Heart left ventricle (tissue), 13 donors: ENCODE measurements around the gene MKKS.

Experiments
- POLR2A ChIP-seq, 2 donors: fragments of 450-650 bp; IDR thresholded peaks; one replicate each; pipeline ENCODE4 v1.6.1; 2017; ENCODE audit warnings: antibody characterized with exemption in 2 of 2, mild to moderate bottlenecking in 2 of 2, moderate library complexity in 2 of 2
- TF ChIP-seq, protein P1 (sequence below), 12 donors: fragments of 200-600 bp; sonication (generic) in 4 of 12; IDR thresholded peaks; one replicate each; pipeline versions ENCODE4 v1.5.0 to v1.8.0; 2018 to 2022; ENCODE audit warnings: antibody characterized with exemption in 12 of 12, mild to moderate bottlenecking in 5 of 12
- donor health status: ischemic (EF 13 %, LVEDD 7.1; RV severe dilation, severe dysfunction).
- donor health status: DM: no; HTN: yes; CAD: no.
- donor health status: DM: no; HTN: no; CAD: no.
- donor health status: ischemic (EF 25% LVEDD 6.9; RV normal size, moderate dysfunction).
- donor health status: ischemic (EF 25% LVEDD 5.7; RV mildly dilated, moderate dysfunction).
- donor health status: ischemic (EF 35%, LVEDD 5.7; RV mildly dilated, moderate dysfunction).
- donor health status: nonischemic (EF 11% LVEDD 7.7; RV severe dilation, severe dysfunction).
- donor health status: DM: yes; HTN: yes; CAD: no.
- donor health status: PGD.
- donor health status: ischemic (EF 29% LVEDD 5.4; RV normal size, mild dysfunction).
- donor health status: nonischemic (EF 23%, LVEDD 6.1; RV moderate dilation, normal function).

DNA sequence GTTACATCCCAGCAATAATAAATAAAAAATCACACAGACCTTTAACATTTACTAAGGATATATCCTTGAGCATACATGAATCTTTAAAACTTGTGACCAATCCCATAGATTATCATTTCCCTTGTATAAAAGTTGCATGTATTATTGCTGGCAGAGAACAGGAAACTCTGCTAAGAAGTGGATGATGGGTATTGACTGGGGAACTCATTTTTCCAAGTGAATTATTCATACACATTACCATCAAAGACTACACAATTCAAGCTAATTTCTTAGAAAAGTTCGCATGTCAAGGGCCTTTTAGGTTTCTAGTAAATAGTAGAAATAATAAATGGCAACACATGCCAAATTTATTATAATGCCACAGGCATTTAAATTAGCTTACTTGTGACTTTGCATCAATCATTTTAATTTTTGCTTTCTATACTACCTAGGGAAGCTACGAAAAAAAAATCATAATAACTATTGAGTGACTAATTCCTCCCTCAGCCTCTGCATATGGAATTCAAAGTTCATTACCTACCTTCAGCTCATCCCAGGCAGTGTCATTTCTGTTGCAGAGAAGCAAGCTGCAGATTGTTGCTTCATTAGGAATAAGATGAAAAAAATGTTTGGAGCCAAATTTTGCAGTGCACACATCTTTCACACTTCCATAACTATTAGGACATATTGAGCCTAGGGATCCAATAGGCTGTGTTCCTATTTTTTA lies 25.8 kb downstream of the MKKS start:
- TF ChIP-seq, protein P1, sequence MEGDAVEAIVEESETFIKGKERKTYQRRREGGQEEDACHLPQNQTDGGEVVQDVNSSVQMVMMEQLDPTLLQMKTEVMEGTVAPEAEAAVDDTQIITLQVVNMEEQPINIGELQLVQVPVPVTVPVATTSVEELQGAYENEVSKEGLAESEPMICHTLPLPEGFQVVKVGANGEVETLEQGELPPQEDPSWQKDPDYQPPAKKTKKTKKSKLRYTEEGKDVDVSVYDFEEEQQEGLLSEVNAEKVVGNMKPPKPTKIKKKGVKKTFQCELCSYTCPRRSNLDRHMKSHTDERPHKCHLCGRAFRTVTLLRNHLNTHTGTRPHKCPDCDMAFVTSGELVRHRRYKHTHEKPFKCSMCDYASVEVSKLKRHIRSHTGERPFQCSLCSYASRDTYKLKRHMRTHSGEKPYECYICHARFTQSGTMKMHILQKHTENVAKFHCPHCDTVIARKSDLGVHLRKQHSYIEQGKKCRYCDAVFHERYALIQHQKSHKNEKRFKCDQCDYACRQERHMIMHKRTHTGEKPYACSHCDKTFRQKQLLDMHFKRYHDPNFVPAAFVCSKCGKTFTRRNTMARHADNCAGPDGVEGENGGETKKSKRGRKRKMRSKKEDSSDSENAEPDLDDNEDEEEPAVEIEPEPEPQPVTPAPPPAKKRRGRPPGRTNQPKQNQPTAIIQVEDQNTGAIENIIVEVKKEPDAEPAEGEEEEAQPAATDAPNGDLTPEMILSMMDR (IDR thresholded peaks at IDR 0.05): no peak
- TF ChIP-seq POLR2A (IDR thresholded peaks at IDR 0.05): no peak
